ENCODE results near the gene SLC13A3.

SLC13A3 gene, protein sequence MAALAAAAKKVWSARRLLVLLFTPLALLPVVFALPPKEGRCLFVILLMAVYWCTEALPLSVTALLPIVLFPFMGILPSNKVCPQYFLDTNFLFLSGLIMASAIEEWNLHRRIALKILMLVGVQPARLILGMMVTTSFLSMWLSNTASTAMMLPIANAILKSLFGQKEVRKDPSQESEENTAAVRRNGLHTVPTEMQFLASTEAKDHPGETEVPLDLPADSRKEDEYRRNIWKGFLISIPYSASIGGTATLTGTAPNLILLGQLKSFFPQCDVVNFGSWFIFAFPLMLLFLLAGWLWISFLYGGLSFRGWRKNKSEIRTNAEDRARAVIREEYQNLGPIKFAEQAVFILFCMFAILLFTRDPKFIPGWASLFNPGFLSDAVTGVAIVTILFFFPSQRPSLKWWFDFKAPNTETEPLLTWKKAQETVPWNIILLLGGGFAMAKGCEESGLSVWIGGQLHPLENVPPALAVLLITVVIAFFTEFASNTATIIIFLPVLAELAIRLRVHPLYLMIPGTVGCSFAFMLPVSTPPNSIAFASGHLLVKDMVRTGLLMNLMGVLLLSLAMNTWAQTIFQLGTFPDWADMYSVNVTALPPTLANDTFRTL

DNA sequence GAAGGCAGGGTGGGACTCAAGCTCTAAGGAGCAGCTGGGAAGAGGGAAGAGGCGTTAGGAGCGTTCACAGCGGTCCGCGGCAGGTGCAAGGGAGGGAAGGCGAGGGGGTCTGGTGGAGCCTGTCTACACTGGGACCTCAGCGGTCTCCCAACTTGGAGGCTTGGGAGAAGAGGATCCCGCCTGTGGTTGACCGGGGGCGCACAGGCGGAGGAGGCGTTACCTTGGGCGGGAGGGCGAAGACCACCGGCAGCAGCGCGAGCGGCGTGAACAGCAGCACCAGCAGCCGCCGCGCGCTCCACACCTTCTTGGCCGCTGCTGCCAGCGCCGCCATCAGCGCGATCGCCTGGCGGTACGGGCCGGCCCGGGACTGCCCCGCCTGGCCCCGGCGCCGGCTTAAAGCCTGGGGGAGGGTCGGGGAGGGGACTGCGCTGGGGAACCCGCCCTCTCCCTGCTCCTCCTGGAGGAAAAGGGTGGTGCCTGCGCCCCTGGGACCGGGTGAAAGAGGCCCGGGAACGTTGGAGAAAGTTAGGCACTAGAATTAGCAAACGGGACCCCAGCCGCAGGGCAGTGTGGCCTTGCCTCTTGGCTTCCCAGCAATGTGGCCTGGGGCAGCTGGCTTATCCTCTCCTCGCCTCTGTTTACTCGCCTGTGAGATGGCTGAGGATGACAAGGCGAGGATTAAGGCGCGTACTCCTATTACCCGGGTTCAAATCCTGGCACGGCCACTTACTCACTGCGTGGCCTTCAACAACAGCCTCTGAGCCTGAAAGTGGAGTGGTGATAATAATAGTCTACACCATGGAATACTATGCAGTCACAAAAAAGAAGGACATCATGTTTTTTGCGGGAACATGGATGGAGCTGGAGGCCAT is at the start of gene SLC13A3:
Gene SLC13A3 (minus strand): TSS at position 369 of the 872 bp plus-strand sequence. CDS start 38 bp downstream, at position 331.
- DNase-seq = no peak

DNA sequence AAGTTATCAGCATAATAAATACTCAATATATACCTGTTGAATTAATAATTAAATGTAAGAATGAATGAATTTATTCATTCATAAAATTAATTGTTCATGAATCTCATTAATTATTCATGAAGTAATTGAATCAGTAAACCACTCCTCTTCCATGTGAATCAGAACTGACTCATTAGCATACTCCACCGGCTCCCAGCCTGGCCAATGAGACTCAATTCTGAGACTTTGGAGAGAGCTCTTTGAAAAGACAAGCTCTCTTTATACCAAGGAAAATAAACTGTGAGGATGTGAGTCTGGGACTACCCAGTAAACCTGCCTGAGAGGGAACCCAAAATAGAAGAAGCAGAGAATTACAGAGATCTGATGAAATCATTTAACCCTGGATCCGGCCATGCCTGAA is 49.8 kb upstream of the SLC13A3 start:
- no peak for DNase-seq

DNA sequence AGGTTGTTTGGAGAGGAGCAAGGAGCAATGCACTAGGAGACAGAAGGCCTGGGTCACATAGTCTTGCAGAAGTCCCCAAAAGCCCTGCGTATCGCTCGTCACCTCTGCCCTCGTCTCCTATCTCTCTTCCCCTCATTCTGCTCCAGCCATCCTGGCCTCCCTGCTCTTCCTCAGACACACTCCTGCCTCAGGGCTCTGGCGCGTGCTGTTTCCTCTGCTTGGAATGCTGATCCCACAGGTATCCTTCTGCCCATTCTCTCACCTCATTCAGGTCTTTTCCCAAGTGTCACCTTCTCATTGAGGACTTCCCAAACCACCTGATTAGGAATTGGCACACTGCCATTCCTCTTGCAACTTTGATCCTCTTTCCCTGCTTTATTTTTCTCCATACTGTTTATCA is 49.2 kb upstream of the SLC13A3 start:
- no peak for DNase-seq

DNA sequence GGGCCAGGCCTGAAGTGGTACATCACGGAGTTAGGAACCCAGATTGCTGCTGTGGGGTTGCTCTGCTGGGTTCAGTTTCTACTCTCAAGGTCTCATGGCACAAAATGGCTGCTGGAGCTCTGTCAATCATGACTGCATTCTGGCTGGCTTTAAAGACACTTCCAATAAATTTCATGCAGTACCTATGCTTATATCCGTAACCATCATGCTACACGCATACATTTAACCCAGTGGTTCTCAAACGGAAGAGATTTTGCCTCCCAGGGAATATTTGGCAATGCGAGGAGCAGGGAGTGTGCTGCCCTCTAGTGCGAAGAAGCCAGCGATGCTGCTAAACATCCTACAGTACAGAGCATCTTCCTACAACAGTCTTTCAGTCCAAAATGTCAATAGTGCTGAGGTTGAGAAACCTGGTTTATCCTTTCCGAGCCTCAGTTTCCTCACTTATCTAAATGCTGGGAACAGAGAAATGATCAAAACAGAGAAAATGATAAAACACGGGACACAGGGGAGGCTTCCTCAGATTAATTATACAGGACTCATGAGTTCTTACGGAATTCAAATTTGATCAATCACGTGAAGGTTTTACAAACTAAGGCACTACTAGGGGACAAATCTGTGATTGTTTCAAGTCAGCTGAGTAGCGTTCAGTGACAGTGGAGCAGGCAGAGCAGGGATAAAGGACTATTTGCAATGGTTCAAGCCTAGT is 48.5 kb upstream of the SLC13A3 start:
- DNase-seq = no peak

DNA sequence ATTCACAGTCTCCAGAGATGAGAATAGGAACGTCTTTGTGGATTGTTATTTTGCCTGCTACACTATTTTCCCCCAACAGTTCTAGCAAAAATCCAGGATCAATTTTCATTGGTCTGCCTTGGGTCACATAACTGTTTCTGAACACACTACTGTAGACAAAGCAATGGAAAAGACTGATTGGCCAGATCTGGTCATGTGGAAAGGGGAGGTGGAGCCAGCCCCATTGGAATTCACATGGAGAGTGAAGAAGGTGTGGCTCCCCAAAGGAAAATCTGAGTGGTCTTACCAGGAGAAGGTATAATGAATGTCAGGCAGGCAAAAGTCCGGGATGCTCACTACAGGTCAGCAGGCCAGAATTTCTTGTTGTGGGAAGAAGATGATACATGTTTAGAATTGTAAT is 47.5 kb upstream of the SLC13A3 start:
- DNase-seq = no peak

DNA sequence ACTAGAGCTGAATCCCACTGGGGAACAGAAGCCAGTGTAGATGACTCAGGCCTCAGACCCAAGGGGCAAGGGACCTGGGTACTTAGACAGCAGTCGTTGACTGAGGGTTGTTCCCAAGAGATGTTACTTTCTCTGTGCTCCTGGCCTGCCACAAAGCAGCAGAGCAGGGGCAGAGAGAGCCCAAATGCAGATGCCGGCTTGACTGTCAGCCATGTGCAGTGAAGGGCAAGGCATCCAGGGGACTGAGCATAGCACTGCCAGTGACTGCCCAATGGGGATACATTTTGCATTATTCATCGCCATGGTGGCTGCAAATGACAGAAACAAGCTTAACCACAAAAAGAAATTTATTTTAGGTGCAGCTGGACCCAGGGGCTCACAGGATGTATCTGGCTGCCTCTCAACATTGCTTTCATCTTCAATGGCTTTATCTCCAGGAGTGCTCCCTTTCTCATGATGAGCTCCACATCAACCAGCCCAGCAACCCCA is 45.6 kb upstream of the SLC13A3 start:
- DNase-seq = no peak

DNA sequence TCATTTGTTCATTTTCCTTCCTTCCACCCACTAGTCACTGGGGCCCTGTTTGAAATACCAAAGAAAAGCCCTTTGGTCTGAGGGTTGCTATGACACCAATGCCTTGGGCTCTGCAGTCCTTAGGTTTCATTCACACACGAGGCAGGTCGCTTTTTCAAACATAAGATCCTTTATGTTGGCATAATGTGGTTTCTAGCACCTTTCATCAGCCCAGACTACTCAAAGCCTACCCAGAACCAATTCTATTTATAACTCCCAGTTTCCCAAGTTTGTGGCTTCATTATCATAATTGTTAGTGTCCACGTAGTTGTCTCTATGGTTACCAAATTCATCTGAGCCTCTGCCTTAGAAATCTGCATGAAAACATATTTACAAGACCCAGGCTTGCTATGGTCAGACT is 44.6 kb upstream of the SLC13A3 start:
- DNase-seq = peak; percentile 29

DNA sequence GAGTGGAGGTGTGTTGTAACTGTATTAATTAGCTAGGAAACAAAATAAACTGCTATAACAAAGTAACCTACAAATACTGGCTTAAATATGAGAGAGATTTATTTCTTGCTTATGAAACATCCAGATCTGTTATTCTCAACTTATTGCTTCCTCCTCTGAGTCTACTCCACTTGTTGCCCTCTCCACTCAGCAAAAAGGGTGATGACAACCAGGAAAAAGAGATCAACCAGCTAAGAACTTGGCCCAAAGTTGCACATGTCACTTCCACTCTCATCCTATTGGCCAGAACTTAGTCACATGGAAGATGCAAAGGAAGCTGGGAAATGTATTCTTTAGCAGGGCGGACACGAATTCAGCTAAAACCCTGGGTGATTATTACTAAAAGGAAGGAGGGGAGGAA is 43.2 kb upstream of the SLC13A3 start:
- no peak for DNase-seq

DNA sequence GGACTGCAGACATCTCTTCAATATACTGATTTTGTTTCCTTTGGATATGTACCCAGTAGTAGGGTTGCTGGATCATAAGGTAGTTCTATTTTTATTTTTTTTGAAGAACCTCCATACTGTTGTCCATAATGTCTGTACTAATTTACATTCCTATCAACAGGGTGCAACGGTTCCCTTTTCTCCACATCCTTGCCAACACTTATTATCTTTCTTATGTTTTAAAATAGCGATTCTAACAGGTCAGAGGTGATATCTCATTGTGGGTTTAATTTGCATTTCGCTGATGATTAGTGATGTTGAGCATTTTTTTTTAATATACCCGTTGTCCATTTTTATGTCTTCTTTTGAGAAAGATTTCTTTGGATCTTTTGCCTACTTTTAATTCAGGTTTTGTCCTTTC is 39.9 kb upstream of the SLC13A3 start:
- DNase-seq = no peak

DNA sequence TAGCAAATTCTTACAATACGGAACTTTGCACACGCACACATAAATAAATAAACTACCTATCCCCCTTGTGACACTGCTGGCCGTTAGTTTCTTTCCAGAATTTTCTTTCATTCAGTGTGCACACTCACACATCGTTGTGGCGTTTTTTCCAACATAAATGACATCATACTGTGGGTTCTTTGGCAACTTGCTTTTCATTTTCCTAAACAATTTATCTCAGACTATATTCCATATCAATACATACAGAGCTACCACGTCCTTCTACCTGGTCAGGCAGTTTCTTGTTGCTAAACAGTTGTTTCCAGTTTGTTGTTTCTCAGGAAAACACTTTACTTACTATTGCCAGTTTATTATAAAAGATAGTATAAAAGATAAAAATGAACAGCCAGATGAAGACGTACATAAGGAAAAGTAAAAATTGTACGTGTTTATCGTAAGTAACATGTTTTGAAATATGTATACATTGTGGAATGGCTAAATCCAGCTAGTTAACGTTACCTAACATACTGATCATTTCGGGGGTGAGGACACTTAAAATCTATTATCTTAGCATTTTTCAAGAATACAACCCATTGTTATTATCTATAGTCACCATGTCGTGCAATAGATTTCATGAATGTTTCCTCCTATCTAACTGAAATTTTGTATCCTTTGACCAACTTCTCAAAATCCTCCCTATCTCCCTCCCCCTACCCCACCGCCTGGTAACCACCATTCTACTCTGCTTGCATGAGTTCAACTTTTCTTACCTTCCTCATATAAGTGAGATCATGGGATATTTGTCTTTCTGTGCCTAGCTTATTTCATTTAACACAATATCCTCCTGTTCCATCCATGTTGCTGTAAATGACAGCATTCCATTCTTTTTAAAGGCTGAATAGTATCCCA is 39.2 kb upstream of the SLC13A3 start:
- DNase-seq = no peak

DNA sequence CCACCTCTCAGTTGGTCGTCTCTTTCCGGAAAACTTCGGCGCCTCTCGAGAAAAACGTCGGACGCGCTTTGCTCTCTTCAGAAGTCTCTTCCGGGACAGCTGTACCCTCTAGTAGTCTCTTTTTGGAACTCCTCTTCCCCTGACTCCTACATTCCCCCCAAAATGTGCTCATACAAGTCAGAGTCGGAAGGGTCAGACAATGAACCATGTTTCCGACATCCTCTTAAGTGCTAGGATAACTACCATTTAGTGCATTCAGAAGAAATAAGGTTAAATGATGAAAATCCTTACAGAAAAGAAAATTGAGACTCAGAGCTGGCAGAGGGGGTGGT is 38.5 kb upstream of the SLC13A3 start:
- DNase-seq = no peak

DNA sequence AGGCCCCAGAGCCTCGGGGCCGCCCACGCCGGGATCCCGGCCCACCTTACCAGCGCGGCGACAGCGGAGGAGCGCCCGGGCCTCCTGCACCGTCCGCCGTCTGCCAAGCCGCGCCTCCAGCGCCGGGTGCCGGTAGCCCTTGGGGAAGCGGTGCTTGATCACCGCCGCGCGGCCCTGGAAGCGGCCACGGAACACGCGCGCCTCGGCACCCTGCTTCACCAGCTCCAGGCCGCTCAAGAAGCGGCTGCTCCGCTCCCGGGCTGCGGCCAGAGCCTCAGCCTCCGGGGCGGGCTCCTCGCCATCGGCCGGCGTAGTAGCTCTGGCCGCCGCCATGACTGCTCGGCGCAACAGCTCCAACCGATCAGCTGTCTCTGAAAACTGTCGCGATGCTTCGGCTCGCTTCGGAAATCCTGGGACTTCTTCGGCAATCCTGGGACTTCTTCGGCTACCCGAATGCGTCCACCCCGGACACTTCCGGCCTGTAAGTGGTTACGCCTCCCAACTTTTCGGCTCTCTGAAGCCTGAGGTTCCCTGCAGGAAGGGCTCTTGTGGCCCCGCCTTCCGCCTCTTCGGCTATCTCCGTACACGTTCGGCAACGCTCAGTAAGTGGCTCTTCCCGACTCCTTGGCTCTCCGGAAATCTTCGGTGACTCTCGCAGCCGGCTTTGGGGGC is 38.0 kb upstream of the SLC13A3 start, which contains the start of gene TP53RK:
Gene TP53RK (minus strand): TSS at position 363 of the 672 bp plus-strand sequence. CDS start 30 bp downstream, at position 333.
- peak; percentile 78 for DNase-seq

DNA sequence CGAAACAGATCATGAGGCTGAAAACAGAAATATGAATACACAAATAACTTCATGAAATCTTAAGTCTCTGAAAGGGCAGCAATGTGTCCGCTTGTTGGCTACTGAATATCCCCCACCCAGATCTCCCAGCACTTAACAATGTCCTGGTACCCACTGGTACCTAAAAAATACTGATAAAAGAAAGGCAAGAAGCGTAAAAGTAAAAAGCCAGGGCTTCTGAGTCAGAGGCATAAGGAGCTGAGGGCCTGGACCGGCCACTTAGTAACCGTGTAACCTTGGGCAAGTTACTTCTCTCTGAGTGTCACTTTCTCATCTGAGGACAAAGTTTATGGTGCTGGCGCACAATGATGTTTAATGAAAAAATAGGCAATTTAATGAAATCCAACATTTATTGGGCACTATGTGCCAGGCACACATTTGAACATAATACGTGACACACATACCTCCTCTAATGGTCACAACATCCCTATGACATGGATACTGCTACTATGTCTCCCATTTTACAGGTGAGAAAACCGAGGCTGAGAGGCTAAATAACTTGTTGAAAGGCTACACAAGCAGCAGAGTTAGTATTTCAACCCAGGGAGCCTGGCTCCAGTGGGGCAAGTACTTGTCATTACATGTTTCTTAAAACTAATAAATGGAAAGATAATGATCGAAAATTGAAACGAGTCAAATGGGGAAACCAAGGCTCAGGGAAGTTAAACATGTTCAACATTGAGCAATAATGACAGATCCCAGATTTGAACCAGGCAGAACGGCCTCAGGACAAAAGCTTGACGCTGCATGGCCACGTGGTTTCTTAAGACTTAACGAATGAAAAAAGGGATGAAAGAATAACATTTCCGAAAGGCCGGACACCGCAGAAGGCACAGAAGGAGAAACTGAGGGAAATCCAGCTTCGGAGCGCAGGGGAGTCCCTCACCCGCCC is 37.2 kb upstream of the SLC13A3 start:
- no peak for DNase-seq

DNA sequence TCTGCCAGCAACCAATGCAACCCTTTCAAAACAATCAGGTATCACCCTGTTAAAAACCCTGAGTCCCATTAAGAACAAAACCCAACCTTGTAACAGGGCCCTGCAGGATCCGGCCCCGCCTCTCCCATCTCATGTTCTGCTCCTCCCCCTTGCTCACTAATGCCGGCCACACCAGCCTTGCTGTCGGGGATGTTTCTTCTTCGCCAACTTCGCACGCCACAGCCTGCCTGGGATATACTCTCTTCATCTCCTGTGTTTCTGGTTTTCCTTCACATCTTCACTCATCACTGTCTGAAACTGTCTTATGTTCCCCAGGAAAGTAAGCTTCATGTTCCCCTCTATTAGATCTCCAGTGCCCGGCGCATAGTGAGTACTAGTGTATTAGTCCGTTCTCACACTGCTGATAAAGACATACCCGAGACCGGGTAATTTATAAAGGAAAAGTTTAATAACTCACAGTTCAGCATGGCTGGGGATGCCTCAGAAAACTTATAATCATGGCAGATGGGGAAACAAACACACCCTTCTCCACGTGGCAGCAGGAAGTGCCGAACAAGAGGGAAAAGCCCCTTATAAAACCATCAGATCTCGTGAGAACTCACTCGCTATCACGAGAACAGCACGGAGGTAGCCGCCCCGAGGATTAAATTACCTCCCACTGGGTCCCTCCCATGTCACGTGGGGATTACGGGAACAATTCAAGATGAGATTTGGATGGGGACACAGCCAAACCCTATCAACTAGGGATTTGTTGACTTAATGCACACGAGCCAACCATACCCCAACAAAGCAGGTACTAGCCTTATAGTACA is 32.9 kb upstream of the SLC13A3 start:
- DNase-seq = peak; percentile 75

DNA sequence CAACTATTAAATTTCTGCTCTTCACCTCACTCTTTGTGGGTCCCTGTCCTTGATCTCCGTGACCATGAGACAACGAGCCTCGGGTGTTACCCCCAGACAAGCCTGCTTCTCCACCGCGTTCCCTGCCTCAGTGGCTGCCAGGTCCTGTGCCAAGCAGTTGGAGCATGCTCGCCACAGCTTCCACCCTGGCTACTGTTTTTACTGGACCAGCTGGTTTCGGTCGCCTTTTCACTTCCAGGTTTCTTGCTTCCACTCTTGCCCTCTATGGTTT is 32.3 kb upstream of the SLC13A3 start:
- no peak for DNase-seq

DNA sequence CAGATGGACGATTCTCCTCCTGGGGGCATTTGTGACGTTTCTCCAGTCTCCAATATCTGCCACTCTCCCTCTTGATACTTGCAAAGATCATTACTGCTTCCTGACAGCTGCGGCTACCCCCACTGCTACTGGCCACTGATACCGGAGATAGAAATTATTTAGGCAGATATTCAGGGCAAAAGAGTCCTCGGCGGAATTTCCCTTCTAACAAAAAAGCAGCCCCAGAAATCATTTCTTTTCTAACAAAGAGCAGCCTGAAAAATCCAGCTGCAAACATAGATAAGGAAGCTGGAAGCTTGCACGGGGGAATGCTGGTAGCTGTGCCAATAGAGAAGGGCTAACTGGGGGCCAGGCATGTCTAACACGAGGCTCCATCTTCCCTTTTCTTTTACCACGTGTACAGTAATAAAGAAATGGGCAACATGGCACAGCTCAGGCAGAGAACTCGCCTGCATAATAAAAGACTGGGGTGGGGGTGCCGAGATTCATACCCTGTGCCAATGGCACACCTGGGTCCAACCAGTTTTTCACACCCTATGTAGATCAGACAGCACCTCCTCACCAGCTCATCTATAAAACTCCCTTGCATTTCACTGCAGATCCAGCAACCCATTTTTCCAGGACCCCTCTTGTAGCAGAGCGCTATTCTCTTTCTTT is 31.9 kb upstream of the SLC13A3 start:
- DNase-seq = no peak

DNA sequence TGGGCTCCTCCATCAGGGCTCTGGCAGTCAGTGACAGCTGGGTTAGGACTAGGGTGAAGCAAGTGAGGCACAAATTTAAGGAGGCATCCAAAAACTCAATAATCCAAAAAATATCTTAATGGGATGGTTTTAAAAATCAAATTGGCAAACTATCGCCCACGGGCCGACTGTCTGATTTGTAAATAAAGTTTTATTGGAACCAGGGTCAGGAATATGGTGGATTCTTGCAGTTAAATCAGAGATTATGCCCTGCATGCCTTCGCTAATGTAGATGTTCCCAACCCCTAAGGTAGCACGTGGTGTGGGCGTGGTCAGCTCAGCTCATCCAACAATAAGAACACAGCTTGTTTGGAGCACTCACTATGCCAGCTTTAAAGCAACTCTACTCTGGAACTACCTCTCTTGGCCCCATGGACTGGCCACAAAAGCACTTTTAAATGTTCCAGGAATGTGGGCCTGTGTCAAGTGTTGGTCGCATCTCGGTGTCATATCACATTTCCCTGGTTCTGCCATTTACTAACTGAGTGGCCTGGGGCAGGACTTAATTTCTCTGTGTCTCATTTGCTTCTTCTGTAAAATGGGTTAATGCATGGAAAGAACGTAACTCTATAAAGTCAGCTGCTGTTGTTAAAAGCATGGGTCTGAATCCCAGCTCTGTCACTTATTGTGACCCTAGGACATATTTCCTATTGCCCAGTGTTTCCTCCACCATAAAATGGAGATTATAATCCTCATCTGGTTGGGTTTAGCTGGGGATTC is 31.0 kb upstream of the SLC13A3 start:
- no peak for DNase-seq

Data from DMS153 (cell line).